IMR-90 (cell line): ENCODE data around the gene CRNN. TPM values are rescaled to one million over a fixed set of nuclear protein-coding genes. Genes with fewer than 3 reads are reported as not detected.

ENCODE experiments used
- ATAC-seq: fragments of 200-7000 bp; cut with Tn5 transposase; 2 replicates; pipeline ENCODE4 v1.9.1; 2020; ENCODE audit warnings: low read depth, mild to moderate bottlenecking, moderate library complexity
- BruUV-seq: library from RNA; stranded (reverse); fragments of 400-500 nt; replicated peaks from 2 replicates; lab custom pipeline; 2021; lab: Mats Ljungman, UMichigan
- CTCF ChIA-PET: fragments of 300-600 bp; formaldehyde crosslinking; extraction: SDS; loops from one replicate; lab custom pipeline; 2021; ENCODE audit warnings: antibody characterized with exemption; lab: Yijun Ruan, JAX
- POLR2A ChIA-PET: fragments of 300-600 bp; sonication (Branson Sonifier 250); formaldehyde crosslinking; loops from one replicate; lab custom pipeline; 2022; ENCODE audit warnings: antibody characterized with exemption; ENCODE audit not compliant: unreplicated experiment; lab: Charles Lee
- DNase-seq: peaks from one replicate; pipeline ENCODE4 v3.0.0; 2013
- H2AFZ ChIP-seq: replicated peaks from 2 replicates; pipeline ENCODE3; 2013; ENCODE audit warnings: low read length, mild to moderate bottlenecking; ENCODE audit not compliant: poor library complexity
- H2AK5ac ChIP-seq: 2 replicates; pipeline ENCODE4 v1.6.1; 2013; ENCODE audit warnings: low read depth, low read length, inconsistent platforms
- H2AK9ac ChIP-seq: replicated peaks from 2 replicates; pipeline ENCODE3; 2013; ENCODE audit warnings: mild to moderate bottlenecking, low read depth, low read length, moderate library complexity; ENCODE audit not compliant: poor library complexity
- H2BK120ac ChIP-seq: 2 replicates; pipeline ENCODE4 v1.6.1; 2013; ENCODE audit warnings: low read depth, low read length, inconsistent platforms
- H2BK15ac ChIP-seq: 3 replicates; pipeline ENCODE4 v1.6.1; 2013; ENCODE audit warnings: low read depth, low read length, inconsistent platforms
- H2BK20ac ChIP-seq: 2 replicates; pipeline ENCODE4 v1.6.1; 2013; ENCODE audit warnings: low read depth, mild to moderate bottlenecking, inconsistent platforms, low read length, moderate library complexity
- H2BK5ac ChIP-seq: 2 replicates; pipeline ENCODE4 v1.6.1; 2013; ENCODE audit warnings: mild to moderate bottlenecking, low read depth, low read length, inconsistent platforms; ENCODE audit not compliant: poor library complexity, severe bottlenecking
- H3K14ac ChIP-seq: replicated peaks from 2 replicates; pipeline ENCODE4 v1.6.1; 2013; ENCODE audit warnings: low read depth, low read length, inconsistent platforms
- H3K18ac ChIP-seq: 2 replicates; pipeline ENCODE4 v1.6.1; 2013; ENCODE audit warnings: low read depth, low read length, control low read depth
- H3K23ac ChIP-seq: 2 replicates; pipeline ENCODE4 v1.6.1; 2013; ENCODE audit warnings: low read depth, low read length, inconsistent platforms
- H3K27ac ChIP-seq: 2 replicates; pipeline ENCODE4 v1.5.1; 2013; ENCODE audit warnings: mild to moderate bottlenecking, control low read depth, low read length; ENCODE audit not compliant: insufficient read depth
- H3K27me3 ChIP-seq: 2 replicates; pipeline ENCODE4 v1.6.1; 2013; ENCODE audit warnings: low read length; ENCODE audit not compliant: control insufficient read depth, insufficient read depth
- H3K36me3 ChIP-seq: 2 replicates; pipeline ENCODE4 v1.6.1; 2013; ENCODE audit warnings: low read length, mixed read lengths; ENCODE audit not compliant: control insufficient read depth, insufficient read depth
- H3K4ac ChIP-seq: 2 replicates; pipeline ENCODE4 v1.6.1; 2013; ENCODE audit warnings: low read depth, low read length, inconsistent platforms
- H3K4me1 ChIP-seq: 2 replicates; pipeline ENCODE4 v1.6.1; 2013; ENCODE audit warnings: low read length, mixed read lengths; ENCODE audit not compliant: control insufficient read depth, insufficient read depth
- H3K4me2 ChIP-seq: 2 replicates; pipeline ENCODE4 v1.6.1; 2013; ENCODE audit warnings: low read depth, mild to moderate bottlenecking, control low read depth, low read length, moderate library complexity
- H3K4me3 ChIP-seq: 2 replicates; pipeline ENCODE4 v1.5.1; 2013; ENCODE audit warnings: low read depth, mild to moderate bottlenecking, control low read depth, low read length, moderate library complexity; ENCODE audit not compliant: insufficient read depth
- H3K56ac ChIP-seq: 2 replicates; pipeline ENCODE4 v1.6.1; 2013; ENCODE audit warnings: low read length, inconsistent platforms; ENCODE audit not compliant: insufficient read depth; ENCODE audit errors: extremely low read depth
- H3K79me1 ChIP-seq, 2 experiments: 2 replicates each; pipeline ENCODE4 v1.6.1; 2013; ENCODE audit warnings: low read length in 2 of 2, inconsistent platforms in 1 of 2, low read depth in 1 of 2
- H3K9ac ChIP-seq: 2 replicates; pipeline ENCODE4 v1.6.1; 2013; ENCODE audit warnings: low read depth, low read length, control low read depth
- H3K9me1 ChIP-seq: 2 replicates; pipeline ENCODE4 v1.6.1; 2013; ENCODE audit warnings: low read length, inconsistent platforms; ENCODE audit not compliant: insufficient read depth
- H3K9me3 ChIP-seq: 2 replicates; pipeline ENCODE4 v1.6.1; 2013; ENCODE audit warnings: low read length; ENCODE audit not compliant: control insufficient read depth, insufficient read depth
- H4K20me1 ChIP-seq: 2 replicates; pipeline ENCODE4 v1.6.1; 2013; ENCODE audit warnings: low read length, inconsistent platforms; ENCODE audit not compliant: insufficient read depth
- H4K5ac ChIP-seq: 2 replicates; pipeline ENCODE4 v1.6.1; 2013; ENCODE audit warnings: mild to moderate bottlenecking, low read depth, low read length, control low read depth
- H4K8ac ChIP-seq, 2 experiments: 2 replicates each; pipeline ENCODE4 v1.6.1; 2013; ENCODE audit warnings: low read depth in 2 of 2, low read length in 2 of 2, control low read depth in 1 of 2, inconsistent platforms in 1 of 2
- H4K91ac ChIP-seq: 2 replicates; pipeline ENCODE4 v1.6.1; 2013; ENCODE audit warnings: low read depth, low read length, inconsistent platforms; ENCODE audit not compliant: insufficient read depth
- BHLHE40 ChIP-seq: fragments of 150-350 bp; IDR thresholded peaks from 2 replicates; pipeline ENCODE4 v1.6.1; 2016; ENCODE audit warnings: mild to moderate bottlenecking, low read depth, low read length
- CEBPB ChIP-seq: IDR thresholded peaks from 2 replicates; pipeline ENCODE4 v1.6.1; 2012; ENCODE audit warnings: low read depth, low read length, improper control_type of control experiment
- CHD1 ChIP-seq: IDR thresholded peaks from 2 replicates; pipeline ENCODE4 v1.6.1; 2012; ENCODE audit warnings: low read depth, low read length, improper control_type of control experiment
- FOS ChIP-seq: fragments of 150-350 bp; IDR thresholded peaks from 2 replicates; pipeline ENCODE4 v1.6.1; 2016; ENCODE audit warnings: low read depth, low read length
- MAFK ChIP-seq: IDR thresholded peaks from 2 replicates; pipeline ENCODE4 v1.6.1; 2012; ENCODE audit warnings: low read depth, low read length, improper control_type of control experiment
- MAZ ChIP-seq: IDR thresholded peaks from 2 replicates; pipeline ENCODE4 v1.6.1; 2012; ENCODE audit warnings: low read depth, mild to moderate bottlenecking, low read length, improper control_type of control experiment, moderate library complexity, borderline replicate concordance
- MXI1 ChIP-seq: IDR thresholded peaks from 2 replicates; pipeline ENCODE4 v1.6.1; 2012; ENCODE audit warnings: low read depth, mild to moderate bottlenecking, low read length, moderate library complexity, borderline replicate concordance
- NFE2L2 ChIP-seq: fragments of 150-350 bp; IDR thresholded peaks from 2 replicates; pipeline ENCODE4 v1.6.1; 2016; ENCODE audit warnings: low read depth, mild to moderate bottlenecking, low read length
- POLR2A ChIP-seq: IDR thresholded peaks from 2 replicates; pipeline ENCODE4 v1.6.1; 2012; ENCODE audit warnings: mild to moderate bottlenecking, low read depth, low read length
- RAD21 ChIP-seq: IDR thresholded peaks from 2 replicates; pipeline ENCODE4 v1.6.1; 2012; ENCODE audit warnings: low read length, improper control_type of control experiment
- RCOR1 ChIP-seq: IDR thresholded peaks from 2 replicates; pipeline ENCODE4 v1.6.1; 2012; ENCODE audit warnings: mild to moderate bottlenecking, low read length, improper control_type of control experiment; ENCODE audit not compliant: insufficient replicate concordance
- RFX5 ChIP-seq: IDR thresholded peaks from 2 replicates; pipeline ENCODE4 v1.8.0; 2012; ENCODE audit warnings: low read depth, mild to moderate bottlenecking, low read length, moderate library complexity
- SMC3 ChIP-seq: fragments of 150-350 bp; IDR thresholded peaks from 2 replicates; pipeline ENCODE4 v1.6.1; 2016; ENCODE audit warnings: low read depth, mild to moderate bottlenecking, antibody characterized with exemption, low read length, moderate library complexity
- WGBS, 2 experiments: methylation state at CpG; one replicate each; pipeline versions ENCODE4 v1.1.5 to v1.1.7; 2013; ENCODE audit warnings: missing lambda C conversion rate in 2 of 2; ENCODE audit not compliant: insufficient read length in 1 of 2; ENCODE audit errors: extremely low coverage in 2 of 2; 5-methylcytosine and 5-hydroxymethylcytosine counted together
- dilution Hi-C: fragments of 300-500 bp; cut with HindIII; formaldehyde crosslinking; loops from one replicate; pipeline ENCODE4 v1.14.3; 2018; ENCODE audit warnings: low sequenced_read_pairs; ENCODE audit not compliant: unreplicated experiment
- in situ Hi-C: fragments of 300-500 bp; cut with MboI; formaldehyde crosslinking; loops from 3 replicates; pipeline ENCODE4 v1.14.3; 2019; ENCODE audit warnings: low sequenced_read_pairs, inconsistent platforms, mixed read lengths
- intact Hi-C: fragments of 100-400 bp; cut with micrococcal nuclease; formaldehyde crosslinking; loops from 2 replicates; pipeline ENCODE4 v1.10.0; 2022
- polyA plus RNA-seq, 3 experiments: library from polyadenylated mRNA; depleted of rRNA; stranded (reverse); fragments of >200 nt; gene quantifications; 2 replicates each; pipeline ENCODE4 v1.2.3, GENCODE V29; 2012; ENCODE audit warnings: low replicate concordance in 1 of 3
- total RNA-seq: library from RNA; depleted of rRNA; stranded (reverse); fragments of >200 nt; gene quantifications from 2 replicates; pipeline ENCODE4 v1.2.3, GENCODE V29; 2012
- TF ChIP-seq, protein P1 (sequence below): fragments of 150-350 bp; IDR thresholded peaks from 2 replicates; pipeline ENCODE4 v1.6.1; 2016; ENCODE audit warnings: low read depth, mild to moderate bottlenecking, low read length, moderate library complexity, borderline replicate concordance
- TF ChIP-seq, protein P2 (sequence below): conservative IDR thresholded peaks from 2 replicates; pipeline ENCODE4 v1.5.1; 2012; ENCODE audit warnings: mild to moderate bottlenecking, low read depth, low read length, improper control_type of control experiment
- TF ChIP-seq, protein P3 (sequence below): fragments of 150-350 bp; IDR thresholded peaks from 2 replicates; pipeline ENCODE4 v1.6.1; 2017; ENCODE audit warnings: mild to moderate bottlenecking, antibody characterized with exemption, low read length, low read depth

Gene CRNN
- total and polyA plus RNA-seq, 2 of the 4 experiments (the other 2 are of a cell fraction), result not detected

DNA sequence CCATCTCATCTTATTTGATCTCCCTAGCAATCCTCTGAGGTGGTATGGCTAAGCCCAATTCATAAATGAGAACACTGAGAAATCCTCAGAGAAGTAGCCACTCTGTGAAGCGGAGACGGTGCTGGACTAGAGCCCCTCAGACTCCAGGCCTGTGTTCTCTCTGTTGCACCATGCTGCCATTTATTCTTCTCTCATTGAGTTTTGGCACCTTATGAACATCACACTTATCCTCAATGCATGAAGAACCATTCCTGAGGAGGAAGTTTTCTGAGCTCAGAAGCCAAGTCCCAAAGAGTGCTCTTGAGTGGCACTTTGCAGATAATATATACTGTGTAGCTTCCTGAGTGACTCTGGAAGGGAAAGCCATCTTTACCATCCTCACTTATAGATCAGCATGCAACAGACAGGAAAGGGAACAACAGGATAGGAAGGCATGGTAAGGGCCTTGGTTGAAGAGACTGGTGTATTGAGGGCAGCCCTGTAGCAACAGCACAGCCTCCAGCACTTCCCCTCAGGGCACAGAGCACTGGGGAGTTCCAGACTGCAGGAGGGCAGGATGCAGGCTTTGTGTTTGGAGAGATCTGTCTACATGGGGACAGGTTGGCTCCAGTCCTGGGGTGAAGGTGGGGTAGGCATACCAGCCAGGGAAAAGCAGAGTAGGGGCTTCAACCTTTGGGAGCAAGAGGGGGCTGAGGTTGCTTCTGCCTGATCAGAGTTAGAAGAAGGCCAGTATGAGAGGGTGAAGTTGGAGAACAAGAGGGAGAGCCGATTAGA is 1.6 kb upstream of the CRNN start:
- in situ Hi-C loops, result no loop called here
- Histone ChIP-seq H2BK15ac (no peak overlapping the region), H2AK9ac (no peak overlapping the region), H3K9me1 (no peaks in the 10 kb centered on the region), H3K36me3 (no peaks in the 10 kb centered on the region), H3K27ac (no peak overlapping the region), H4K8ac (no peak overlapping the region), H3K4me2 (no peak overlapping the region), H2AFZ (no peak overlapping the region), H2BK20ac (no peak overlapping the region), H3K4ac (no peak overlapping the region), H2BK120ac (no peak overlapping the region), H3K4me3 (no peak overlapping the region), H3K79me1 (no peaks in the 10 kb centered on the region), H3K23ac (no peak overlapping the region), H3K9ac (no peak overlapping the region), H4K20me1 (no peaks in the 10 kb centered on the region), H2AK5ac (no peak overlapping the region), H4K5ac (no peak overlapping the region), H3K18ac (no peak overlapping the region), H3K4me1 (no peaks in the 10 kb centered on the region), H3K27me3 (no peaks in the 10 kb centered on the region), H4K91ac (no peak overlapping the region), H3K56ac (no peak overlapping the region), H3K14ac (no peak overlapping the region), H2BK5ac (no peak overlapping the region), H3K9me3 (no peaks in the 10 kb centered on the region)
- no peak for DNase-seq
- ChIA-PET CTCF (no interaction called here), POLR2A (no interaction called here)
- WGBS, 2 experiments, result no CpG with 5 or more reads among the region's 3 CpGs
- intact Hi-C loops, result no loop called here
- TF ChIP-seq BHLHE40 (no peak), POLR2A (no peak), RAD21 (no peak), CEBPB (no peak), RFX5 (no peak), NFE2L2 (no peak), RCOR1 (no peak), MXI1 (no peak), MAZ (no peak), CHD1 (no peak), SMC3 (no peak), MAFK (no peak), FOS (no peak)
- TF ChIP-seq, protein P1, sequence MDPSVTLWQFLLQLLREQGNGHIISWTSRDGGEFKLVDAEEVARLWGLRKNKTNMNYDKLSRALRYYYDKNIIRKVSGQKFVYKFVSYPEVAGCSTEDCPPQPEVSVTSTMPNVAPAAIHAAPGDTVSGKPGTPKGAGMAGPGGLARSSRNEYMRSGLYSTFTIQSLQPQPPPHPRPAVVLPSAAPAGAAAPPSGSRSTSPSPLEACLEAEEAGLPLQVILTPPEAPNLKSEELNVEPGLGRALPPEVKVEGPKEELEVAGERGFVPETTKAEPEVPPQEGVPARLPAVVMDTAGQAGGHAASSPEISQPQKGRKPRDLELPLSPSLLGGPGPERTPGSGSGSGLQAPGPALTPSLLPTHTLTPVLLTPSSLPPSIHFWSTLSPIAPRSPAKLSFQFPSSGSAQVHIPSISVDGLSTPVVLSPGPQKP, result no peak
- TF ChIP-seq, protein P2, sequence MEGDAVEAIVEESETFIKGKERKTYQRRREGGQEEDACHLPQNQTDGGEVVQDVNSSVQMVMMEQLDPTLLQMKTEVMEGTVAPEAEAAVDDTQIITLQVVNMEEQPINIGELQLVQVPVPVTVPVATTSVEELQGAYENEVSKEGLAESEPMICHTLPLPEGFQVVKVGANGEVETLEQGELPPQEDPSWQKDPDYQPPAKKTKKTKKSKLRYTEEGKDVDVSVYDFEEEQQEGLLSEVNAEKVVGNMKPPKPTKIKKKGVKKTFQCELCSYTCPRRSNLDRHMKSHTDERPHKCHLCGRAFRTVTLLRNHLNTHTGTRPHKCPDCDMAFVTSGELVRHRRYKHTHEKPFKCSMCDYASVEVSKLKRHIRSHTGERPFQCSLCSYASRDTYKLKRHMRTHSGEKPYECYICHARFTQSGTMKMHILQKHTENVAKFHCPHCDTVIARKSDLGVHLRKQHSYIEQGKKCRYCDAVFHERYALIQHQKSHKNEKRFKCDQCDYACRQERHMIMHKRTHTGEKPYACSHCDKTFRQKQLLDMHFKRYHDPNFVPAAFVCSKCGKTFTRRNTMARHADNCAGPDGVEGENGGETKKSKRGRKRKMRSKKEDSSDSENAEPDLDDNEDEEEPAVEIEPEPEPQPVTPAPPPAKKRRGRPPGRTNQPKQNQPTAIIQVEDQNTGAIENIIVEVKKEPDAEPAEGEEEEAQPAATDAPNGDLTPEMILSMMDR, result no peak
- TF ChIP-seq, protein P3, sequence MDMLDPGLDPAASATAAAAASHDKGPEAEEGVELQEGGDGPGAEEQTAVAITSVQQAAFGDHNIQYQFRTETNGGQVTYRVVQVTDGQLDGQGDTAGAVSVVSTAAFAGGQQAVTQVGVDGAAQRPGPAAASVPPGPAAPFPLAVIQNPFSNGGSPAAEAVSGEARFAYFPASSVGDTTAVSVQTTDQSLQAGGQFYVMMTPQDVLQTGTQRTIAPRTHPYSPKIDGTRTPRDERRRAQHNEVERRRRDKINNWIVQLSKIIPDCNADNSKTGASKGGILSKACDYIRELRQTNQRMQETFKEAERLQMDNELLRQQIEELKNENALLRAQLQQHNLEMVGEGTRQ, result no peak
- no TSS peak for BruUV-seq
- ATAC-seq, result no peak
- dilution Hi-C loops, result no loop called here
